Measurements from ENCODE around the gene PTPA. TPM values are rescaled to one million over a fixed set of nuclear protein-coding genes. Genes with fewer than 3 reads are reported as not detected.

The PTPA gene
- polyA plus RNA-seq, 1 donor from 2014 or later = 62.8 TPM

DNA sequence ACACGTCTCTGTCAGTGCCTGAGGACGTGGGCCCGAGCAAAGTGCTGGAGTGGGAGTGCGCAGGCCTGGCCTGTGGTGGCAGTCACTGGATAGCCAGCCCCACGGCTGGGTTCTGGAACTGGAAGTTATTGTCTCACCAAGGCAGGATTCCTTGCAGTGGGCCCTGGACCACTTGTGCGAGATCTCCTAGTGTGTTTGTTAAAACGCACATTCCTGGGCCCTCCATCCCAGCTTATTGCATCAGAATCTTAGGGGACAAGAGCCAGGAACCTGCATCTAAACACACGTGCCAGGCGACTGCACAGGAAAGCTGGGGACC is 26.9 kb downstream of the PTPA start:
- Histone ChIP-seq H4K20me1 (ENCODE audit: insufficient read depth) (no peaks in the 10 kb centered on the region), H3K9me2 (ENCODE audit: insufficient read depth, low read length) (no peaks in the 10 kb centered on the region), H3K4me2 (ENCODE audit: low read length) (no peak overlapping the region), H3K4me3 (ENCODE audit: low read length) (no peak overlapping the region), H3K79me2 (replicated peaks; ENCODE audit: insufficient read depth, low read length) (no peaks in the 10 kb centered on the region), H3K9ac (ENCODE audit: low read length) (no peak overlapping the region), H3K9me3 (ENCODE audit: low read length) (no peaks in the 10 kb centered on the region), H2AFZ (ENCODE audit: low read depth, low read length) (no peak overlapping the region), H3F3A (ENCODE audit: insufficient read depth, low read length, poor library complexity, severe bottlenecking) (no peaks in the 10 kb centered on the region), H3K36me3 (ENCODE audit: insufficient read depth, low read length) (no peaks in the 10 kb centered on the region), H3K27ac (ENCODE audit: low read length) (no peak overlapping the region), H3K27me3 (ENCODE audit: insufficient read depth, low read depth, low read length) (no peaks in the 10 kb centered on the region)
- TF ChIP-seq EZH2 (IDR thresholded peaks at IDR 0.05; ENCODE audit: borderline replicate concordance, insufficient read depth, low read length, poor library complexity, severe bottlenecking) (no peak), POLR2AphosphoS5 (IDR thresholded peaks at IDR 0.05) (no peak), MXI1 (conservative IDR thresholded peaks at IDR 0.05; ENCODE audit: poor library complexity, severe bottlenecking) (no peak), EP300 (conservative IDR thresholded peaks at IDR 0.05; ENCODE audit: poor library complexity, severe bottlenecking) (no peak), SMC3 (conservative IDR thresholded peaks at IDR 0.05; ENCODE audit: poor library complexity) (no peak), RAD21 (conservative IDR thresholded peaks at IDR 0.05) (no peak), TAF1 (IDR thresholded peaks at IDR 0.05; ENCODE audit: low read depth) (no peak)
- TF ChIP-seq, protein P1, sequence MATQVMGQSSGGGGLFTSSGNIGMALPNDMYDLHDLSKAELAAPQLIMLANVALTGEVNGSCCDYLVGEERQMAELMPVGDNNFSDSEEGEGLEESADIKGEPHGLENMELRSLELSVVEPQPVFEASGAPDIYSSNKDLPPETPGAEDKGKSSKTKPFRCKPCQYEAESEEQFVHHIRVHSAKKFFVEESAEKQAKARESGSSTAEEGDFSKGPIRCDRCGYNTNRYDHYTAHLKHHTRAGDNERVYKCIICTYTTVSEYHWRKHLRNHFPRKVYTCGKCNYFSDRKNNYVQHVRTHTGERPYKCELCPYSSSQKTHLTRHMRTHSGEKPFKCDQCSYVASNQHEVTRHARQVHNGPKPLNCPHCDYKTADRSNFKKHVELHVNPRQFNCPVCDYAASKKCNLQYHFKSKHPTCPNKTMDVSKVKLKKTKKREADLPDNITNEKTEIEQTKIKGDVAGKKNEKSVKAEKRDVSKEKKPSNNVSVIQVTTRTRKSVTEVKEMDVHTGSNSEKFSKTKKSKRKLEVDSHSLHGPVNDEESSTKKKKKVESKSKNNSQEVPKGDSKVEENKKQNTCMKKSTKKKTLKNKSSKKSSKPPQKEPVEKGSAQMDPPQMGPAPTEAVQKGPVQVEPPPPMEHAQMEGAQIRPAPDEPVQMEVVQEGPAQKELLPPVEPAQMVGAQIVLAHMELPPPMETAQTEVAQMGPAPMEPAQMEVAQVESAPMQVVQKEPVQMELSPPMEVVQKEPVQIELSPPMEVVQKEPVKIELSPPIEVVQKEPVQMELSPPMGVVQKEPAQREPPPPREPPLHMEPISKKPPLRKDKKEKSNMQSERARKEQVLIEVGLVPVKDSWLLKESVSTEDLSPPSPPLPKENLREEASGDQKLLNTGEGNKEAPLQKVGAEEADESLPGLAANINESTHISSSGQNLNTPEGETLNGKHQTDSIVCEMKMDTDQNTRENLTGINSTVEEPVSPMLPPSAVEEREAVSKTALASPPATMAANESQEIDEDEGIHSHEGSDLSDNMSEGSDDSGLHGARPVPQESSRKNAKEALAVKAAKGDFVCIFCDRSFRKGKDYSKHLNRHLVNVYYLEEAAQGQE (IDR thresholded peaks at IDR 0.05; ENCODE audit: borderline replicate concordance) = no peak
- TF ChIP-seq, protein P2, sequence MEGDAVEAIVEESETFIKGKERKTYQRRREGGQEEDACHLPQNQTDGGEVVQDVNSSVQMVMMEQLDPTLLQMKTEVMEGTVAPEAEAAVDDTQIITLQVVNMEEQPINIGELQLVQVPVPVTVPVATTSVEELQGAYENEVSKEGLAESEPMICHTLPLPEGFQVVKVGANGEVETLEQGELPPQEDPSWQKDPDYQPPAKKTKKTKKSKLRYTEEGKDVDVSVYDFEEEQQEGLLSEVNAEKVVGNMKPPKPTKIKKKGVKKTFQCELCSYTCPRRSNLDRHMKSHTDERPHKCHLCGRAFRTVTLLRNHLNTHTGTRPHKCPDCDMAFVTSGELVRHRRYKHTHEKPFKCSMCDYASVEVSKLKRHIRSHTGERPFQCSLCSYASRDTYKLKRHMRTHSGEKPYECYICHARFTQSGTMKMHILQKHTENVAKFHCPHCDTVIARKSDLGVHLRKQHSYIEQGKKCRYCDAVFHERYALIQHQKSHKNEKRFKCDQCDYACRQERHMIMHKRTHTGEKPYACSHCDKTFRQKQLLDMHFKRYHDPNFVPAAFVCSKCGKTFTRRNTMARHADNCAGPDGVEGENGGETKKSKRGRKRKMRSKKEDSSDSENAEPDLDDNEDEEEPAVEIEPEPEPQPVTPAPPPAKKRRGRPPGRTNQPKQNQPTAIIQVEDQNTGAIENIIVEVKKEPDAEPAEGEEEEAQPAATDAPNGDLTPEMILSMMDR (IDR thresholded peaks at IDR 0.05; ENCODE audit: poor library complexity, severe bottlenecking) = no peak

- H3K9ac ChIP-seq (ENCODE audit: low read length) = no peak overlapping the region
Observed at GRCh38 chr9:129138476-129139232, 27.4 kb downstream of the PTPA start.

More at GRCh38 chr9:129138476-129139232, 27.4 kb downstream of the PTPA start:
- no peak overlapping the region for H2AFZ ChIP-seq (ENCODE audit: low read depth, low read length)
- no peaks in the 10 kb centered on the region for H3K79me2 ChIP-seq (replicated peaks; ENCODE audit: insufficient read depth, low read length)
- H3F3A ChIP-seq (ENCODE audit: insufficient read depth, low read length, poor library complexity, severe bottlenecking) = no peaks in the 10 kb centered on the region
- H3K9me2 ChIP-seq (ENCODE audit: insufficient read depth, low read length) = no peaks in the 10 kb centered on the region
- no peak overlapping the region for H3K4me2 ChIP-seq (ENCODE audit: low read length)
- H4K20me1 ChIP-seq (ENCODE audit: insufficient read depth) = no peaks in the 10 kb centered on the region
- H3K27me3 ChIP-seq (ENCODE audit: insufficient read depth, low read depth, low read length) = no peaks in the 10 kb centered on the region
- H3K27ac ChIP-seq (ENCODE audit: low read length) = no peak overlapping the region
- no peaks in the 10 kb centered on the region for H3K36me3 ChIP-seq (ENCODE audit: insufficient read depth, low read length)
- TF ChIP-seq RAD21 (conservative IDR thresholded peaks at IDR 0.05) (no peak), EZH2 (IDR thresholded peaks at IDR 0.05; ENCODE audit: borderline replicate concordance, insufficient read depth, low read length, poor library complexity, severe bottlenecking) (no peak), TAF1 (IDR thresholded peaks at IDR 0.05; ENCODE audit: low read depth) (no peak), POLR2AphosphoS5 (IDR thresholded peaks at IDR 0.05) (no peak), EP300 (conservative IDR thresholded peaks at IDR 0.05; ENCODE audit: poor library complexity, severe bottlenecking) (no peak), MXI1 (conservative IDR thresholded peaks at IDR 0.05; ENCODE audit: poor library complexity, severe bottlenecking) (no peak), SMC3 (conservative IDR thresholded peaks at IDR 0.05; ENCODE audit: poor library complexity) (no peak)
- TF ChIP-seq, protein P1 (IDR thresholded peaks at IDR 0.05; ENCODE audit: borderline replicate concordance) = no peak
- TF ChIP-seq, protein P2 (IDR thresholded peaks at IDR 0.05; ENCODE audit: poor library complexity, severe bottlenecking) = no peak
- no peaks in the 10 kb centered on the region for H3K9me3 ChIP-seq (ENCODE audit: low read length)
- no peak overlapping the region for H3K4me3 ChIP-seq (ENCODE audit: low read length)
